HG03520 (cell line): ENCODE data around the gene ZFYVE9.
A peak's percentile ranks its signal among the peaks of the same experiment; 100 is the strongest.
"Not testable (repeated sequence)": the region's sequence is repeated elsewhere in the genome, so short reads cannot be mapped to it uniquely, and the experiment has no call there.

ENCODE experiments used
- ATAC-seq: cut with Tn5 transposase; IDR thresholded peaks from one replicate; pipeline ENCODE4 v1.9.1; 2021; ENCODE audit warnings: mild to moderate bottlenecking, moderate library complexity; ENCODE audit not compliant: unreplicated experiment

Gene ZFYVE9

GRCh38 chr1:52141513-52142219 lies at the start of gene ZFYVE9:
Gene ZFYVE9, plus strand, starts transcription at chr1:52142089. Its CDS starts 91,118 bp downstream, at chr1:52233207.
- ATAC-seq, result peak; percentile 59

- ATAC-seq, result not testable (repeated sequence)
These were observed 47.6 kb upstream of the ZFYVE9 start for GRCh38 chr1:52094300-52094699.

DNA sequence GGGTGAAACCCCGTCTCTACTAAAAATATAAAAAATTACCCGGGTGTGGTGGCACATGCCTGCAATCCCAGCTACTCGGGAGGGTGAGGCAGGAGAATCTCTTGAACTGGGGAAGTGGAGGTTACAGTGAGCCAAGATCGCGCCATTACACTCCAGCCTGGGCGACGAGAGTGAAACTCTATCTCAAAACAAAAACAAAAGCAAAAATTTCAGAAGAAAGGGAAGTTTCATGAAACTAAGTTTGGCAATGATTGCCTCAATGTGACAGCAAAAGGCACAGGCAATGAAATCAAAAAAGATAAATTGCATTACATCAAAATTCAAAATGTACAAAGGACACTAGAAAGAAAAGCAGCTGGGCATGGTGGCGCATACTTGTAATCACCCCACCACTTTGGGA lies 45.7 kb upstream of the ZFYVE9 start:
- no peak for ATAC-seq

DNA sequence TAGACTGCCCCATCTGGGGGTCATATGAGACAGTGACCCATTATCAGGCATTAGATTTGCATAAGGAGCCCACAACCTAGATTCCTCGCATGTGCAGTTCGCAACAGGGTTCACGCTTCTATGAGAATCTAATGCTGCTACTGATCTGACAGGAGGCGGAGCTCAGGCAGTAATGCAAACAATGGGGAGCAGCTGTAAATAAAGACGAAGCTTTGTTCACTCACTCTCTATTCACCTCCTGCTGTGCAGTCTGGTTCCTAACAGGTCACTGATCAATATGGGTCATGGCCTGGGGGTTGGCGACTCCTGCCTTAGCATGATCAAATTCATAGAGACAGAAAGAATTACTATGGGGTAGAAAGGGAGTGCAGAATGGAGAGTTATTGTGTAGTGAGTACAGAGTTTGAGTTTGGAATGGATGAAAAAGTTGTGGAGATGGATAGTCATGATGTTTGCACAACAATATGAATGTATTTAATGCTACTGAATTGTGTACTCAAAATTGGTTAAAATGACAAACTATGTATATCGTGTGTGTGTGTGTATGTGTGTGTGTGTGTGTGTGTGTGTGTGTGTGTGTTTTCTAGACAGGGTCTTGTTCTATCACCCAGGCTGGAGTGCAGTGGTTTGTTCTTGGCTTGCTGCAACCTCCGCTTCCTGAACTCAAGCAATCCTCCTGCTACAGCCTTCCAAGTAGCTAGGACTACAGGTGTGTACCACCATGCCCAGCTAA lies 43.6 kb upstream of the ZFYVE9 start:
- ATAC-seq, result no peak

- no peak for ATAC-seq
These were observed 39.4 kb upstream of the ZFYVE9 start for GRCh38 chr1:52102336-52103013.

GRCh38 chr1:52111492-52111891 lies 30.4 kb upstream of the ZFYVE9 start:
- no peak for ATAC-seq

- ATAC-seq, result no peak
These were observed 29.4 kb upstream of the ZFYVE9 start for GRCh38 chr1:52112489-52112888.

- no peak for ATAC-seq
These were observed 22.4 kb upstream of the ZFYVE9 start for GRCh38 chr1:52119301-52120079.

DNA sequence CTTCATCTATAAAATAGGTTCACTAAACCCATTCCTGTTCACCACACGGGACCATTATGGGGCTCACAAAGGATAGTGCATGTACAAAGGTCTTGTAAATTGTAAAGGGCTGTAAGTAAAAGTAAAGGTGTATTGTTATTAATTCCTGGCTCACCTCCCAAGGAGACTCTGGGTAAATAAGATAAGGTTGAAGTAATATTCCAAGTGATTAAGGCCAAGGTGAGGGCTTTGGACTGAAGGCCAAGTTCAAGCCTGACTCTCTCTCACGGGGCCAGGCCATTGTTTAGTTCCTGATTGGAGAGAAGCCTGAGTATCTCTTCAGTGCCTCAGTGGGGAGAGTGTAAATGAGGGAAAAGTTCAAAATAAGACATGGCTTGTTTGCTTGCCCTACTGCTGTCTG lies 19.5 kb upstream of the ZFYVE9 start:
- ATAC-seq, result no peak

DNA sequence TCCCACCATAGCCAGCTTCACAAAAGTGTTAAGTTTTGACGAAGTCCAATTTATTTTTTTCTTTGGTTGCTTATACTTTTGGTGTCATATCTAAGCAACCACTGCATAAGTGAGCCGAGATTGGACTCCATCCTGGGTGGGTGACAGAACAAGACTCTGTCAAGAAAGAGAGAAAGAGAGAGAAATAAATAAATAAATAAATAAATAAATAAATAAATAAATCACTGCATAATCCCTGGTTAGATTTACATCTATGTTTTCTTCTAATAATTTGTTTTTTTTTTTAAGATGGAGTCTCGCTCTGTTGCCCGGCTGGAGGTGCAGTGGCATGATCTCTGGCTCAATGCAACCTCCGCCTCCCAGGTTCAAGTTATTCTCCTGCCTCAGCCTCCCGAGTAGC lies 18.3 kb upstream of the ZFYVE9 start:
- ATAC-seq, result no peak

DNA sequence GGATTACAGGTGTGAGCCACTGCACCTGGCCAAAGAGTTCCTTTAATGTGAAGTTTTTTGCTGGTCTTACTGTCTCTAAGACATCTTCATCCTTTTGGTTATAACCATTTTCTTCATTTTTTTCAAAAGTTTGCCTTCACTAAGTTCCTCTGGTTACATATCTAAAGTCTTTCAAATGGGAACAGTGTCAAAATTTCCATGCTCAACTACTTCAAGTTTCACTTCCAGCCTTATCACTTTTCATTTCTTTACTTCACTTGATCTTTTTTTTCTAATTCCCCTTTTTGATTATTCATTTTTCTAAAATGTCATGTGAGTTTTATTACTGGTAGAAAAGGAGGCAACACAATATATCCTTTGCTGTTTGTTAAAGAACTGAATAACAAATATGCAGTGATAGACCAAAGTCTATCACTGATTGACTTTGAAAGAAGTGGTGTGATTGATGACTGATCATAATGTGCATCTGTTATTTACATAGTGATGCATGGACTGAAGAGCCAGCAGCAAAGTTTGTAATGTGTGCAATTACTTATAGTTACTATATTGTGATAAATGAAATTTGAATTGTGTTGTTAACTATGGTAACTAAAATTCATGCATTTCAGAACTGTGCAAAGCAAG lies 16.0 kb upstream of the ZFYVE9 start:
- ATAC-seq, result no peak

- ATAC-seq, result no peak
These were observed 14.4 kb upstream of the ZFYVE9 start for GRCh38 chr1:52127181-52128180.

DNA sequence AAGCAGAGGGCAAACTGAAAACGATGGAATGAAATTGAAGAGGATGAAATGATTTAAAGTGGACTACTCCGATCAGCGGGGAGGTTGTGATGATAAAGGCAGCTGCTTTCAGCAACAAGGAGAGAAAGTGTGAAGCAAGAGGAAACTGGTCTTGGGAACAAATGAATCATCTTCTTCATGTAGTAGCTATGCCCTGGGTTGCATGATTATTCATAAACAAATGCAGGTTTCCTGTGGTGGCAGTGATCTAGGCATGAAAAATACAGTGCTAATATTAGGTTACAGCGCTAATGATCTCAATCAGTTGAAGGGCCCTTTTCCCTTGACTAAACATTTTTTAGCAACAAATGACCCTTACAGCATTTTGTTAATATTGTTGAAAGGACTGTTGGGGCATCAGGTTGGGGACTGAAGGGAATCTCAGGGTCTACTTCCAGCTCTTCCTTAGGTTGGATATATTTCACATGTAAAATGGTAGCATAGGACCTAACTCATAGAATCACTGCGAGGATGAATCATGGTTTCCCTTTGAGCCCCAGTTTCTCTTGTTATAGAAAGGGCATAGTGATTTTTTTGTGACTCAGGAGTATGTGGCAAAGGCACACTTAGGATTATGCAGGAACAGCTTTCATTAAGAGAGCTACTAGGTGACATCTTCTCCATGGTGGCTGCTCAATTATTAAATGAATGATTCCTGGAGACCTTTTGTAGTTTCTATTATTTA lies 1.9 kb upstream of the ZFYVE9 start:
- ATAC-seq, result peak; percentile 48

- ATAC-seq, result no peak
These were observed 1.0 kb upstream of the ZFYVE9 start for GRCh38 chr1:52140633-52141512.

DNA sequence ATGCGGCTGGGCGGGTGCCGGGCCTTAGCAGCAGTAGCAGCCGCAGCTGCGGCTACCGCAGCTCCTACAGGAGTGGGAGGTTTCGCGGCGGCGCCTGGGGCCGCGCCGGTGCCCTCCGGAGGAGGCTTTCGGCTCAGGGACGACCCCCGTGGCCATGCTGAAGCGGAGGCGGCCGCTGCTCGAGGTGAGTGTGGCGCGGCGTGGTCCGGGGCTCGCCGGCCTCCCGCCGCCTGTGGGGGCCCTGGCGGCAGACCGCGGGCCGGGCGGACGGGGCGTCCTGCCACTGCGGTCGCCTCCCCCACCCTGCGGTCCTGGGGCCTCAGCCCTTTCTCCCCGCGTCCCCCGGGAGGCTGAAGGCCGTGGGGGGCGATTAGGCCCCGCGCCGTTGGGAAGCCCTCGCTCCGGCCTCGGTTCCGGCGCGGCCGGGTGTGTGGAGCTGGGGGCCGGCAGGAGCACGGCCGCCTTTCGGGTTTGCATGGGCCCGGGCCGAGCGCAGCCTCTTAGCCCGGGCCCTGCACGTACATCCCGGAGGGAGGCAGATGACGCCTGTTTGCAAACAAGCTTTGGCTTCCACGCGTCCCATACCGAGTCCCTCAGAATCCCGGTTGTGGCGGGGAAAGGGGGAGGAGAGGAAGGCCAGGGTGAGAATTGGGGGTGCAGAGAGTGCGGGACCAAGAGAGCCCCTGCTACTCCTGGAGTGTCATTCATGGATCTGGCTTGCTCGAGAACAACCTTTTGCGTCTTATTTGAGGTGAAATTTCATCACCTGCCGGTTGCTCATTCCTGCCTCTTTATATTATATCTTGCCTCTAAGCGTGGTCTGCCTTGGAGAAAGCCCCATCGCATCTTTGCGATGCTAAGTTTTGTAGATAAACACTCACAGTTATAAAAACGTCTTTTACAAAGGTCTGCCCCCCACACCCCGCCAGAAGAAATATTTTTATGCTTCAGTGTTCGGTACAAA lies 613 bp downstream of the ZFYVE9 start:
- peak; percentile 24 for ATAC-seq

- no peak for ATAC-seq
These were observed 3.2 kb downstream of the ZFYVE9 start for GRCh38 chr1:52145137-52145536.

GRCh38 chr1:52150445-52150844 lies 8.6 kb downstream of the ZFYVE9 start:
- not testable (repeated sequence) for ATAC-seq
